ENCODE measurements around the gene CAPN5. TPM values are rescaled to one million over a fixed set of nuclear protein-coding genes. Genes with fewer than 3 reads are reported as not detected.

CAPN5 gene
- total and polyA plus RNA-seq, 2 experiments from 2014 or later, result 10.2 to 32.2 TPM

DNA sequence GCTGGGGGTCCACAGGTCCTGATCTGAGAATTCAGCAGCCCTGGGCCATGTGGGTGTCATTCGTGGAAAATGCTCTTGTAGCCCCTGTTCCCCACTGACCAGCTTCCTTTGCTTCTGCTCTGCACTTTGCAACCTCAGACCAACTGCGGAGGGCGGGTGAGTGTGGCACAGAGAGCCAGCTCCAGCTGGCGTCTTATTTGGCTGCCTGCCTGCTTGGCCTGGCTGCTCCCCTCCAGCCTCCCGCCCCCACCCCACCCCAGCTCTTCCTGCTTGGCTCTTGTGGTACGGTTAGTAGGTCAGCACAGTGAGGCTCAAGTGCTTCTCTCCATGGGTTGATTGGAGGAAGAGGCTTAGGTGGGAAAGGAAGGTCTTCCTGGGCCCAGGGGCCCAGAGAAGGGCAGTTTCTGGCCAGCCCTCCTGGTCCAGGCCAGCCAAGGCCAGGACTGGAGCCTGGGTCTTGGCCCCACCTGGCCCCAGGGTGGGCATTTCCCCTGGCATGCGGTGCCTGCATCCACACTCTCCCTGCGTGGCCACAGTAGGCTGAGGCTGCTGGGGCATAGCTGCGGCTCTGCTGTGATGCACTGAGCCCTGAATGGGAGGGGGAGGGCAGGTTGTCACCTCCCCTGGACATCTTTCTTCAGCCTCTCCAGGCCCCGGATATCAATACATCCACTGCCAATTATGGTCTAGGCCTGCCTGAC lies 87.8 kb downstream of the CAPN5 start:
- Histone ChIP-seq H3K27ac (ENCODE audit: low read depth) (no peak overlapping the region), H3K4me2 (no peak overlapping the region), H3K4me3 (no peak overlapping the region), H3K27me3 (ENCODE audit: insufficient read depth) (no peaks in the 10 kb centered on the region), H3K79me2 (replicated peaks; ENCODE audit: insufficient read depth) (no peaks in the 10 kb centered on the region), H3K9me2 (ENCODE audit: insufficient read depth) (no peaks in the 10 kb centered on the region), H2AFZ (no peak overlapping the region), H4K20me1 (replicated peaks; ENCODE audit: insufficient read depth) (no peaks in the 10 kb centered on the region), H3K4me1 (ENCODE audit: insufficient read depth) (no peaks in the 10 kb centered on the region), H3K36me3 (ENCODE audit: insufficient read depth) (no peaks in the 10 kb centered on the region), H3F3A (replicated peaks; ENCODE audit: low read depth) (no peaks in the 10 kb centered on the region)
- H3K27me3 Mint-ChIP-seq (ENCODE audit: insufficient read depth, low read depth, poor library complexity), result peaks cover 6% of the 10 kb centered on the region
- no peaks in the 10 kb centered on the region for H3K36me3 Mint-ChIP-seq (ENCODE audit: low read depth)
- H3K4me3 Mint-ChIP-seq, result no peak overlapping the region
- H3K27ac Mint-ChIP-seq, result no peak overlapping the region
- ATAC-seq (no peak), DNase-seq (ENCODE audit: low spot score) (no peak)
- peaks cover 5% of the 10 kb centered on the region; the same call in 2 of the 3 replicates for H3K4me1 Mint-ChIP-seq
- H3K9me3 Mint-ChIP-seq, result no peaks in the 10 kb centered on the region
- no peak for TF ChIP-seq EZH2phosphoT487 (IDR thresholded peaks at IDR 0.05; ENCODE audit: unreplicated experiment)

DNA sequence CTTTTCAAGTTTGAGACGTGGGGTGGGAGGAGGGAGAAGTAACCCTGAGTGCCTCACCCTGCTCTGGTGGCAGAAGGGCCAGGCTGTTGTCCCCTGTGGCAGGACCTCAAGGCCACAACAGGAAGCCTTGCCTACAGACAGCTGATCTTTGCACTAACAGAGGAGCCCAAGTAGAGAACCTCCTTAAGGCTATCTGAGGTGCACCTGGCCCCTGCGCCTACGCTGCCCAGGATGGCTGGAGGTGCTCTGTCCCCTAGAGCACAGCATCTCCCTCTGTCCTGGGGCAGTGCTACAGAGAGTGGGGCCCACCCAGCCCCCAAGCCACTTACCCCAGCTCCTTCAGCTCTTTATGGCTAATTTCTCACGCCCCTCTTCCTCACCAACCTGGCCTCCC lies 88.3 kb downstream of the CAPN5 start:
- H3K36me3 Mint-ChIP-seq (ENCODE audit: low read depth), result no peaks in the 10 kb centered on the region
- H3K27me3 Mint-ChIP-seq (ENCODE audit: insufficient read depth, low read depth, poor library complexity), result peaks cover 5% of the 10 kb centered on the region
- Histone ChIP-seq H3K9me2 (ENCODE audit: insufficient read depth) (no peaks in the 10 kb centered on the region), H3F3A (replicated peaks; ENCODE audit: low read depth) (no peaks in the 10 kb centered on the region), H3K36me3 (ENCODE audit: insufficient read depth) (no peaks in the 10 kb centered on the region), H3K79me2 (replicated peaks; ENCODE audit: insufficient read depth) (no peaks in the 10 kb centered on the region), H3K27me3 (ENCODE audit: insufficient read depth) (no peaks in the 10 kb centered on the region), H2AFZ (no peak overlapping the region), H3K4me1 (ENCODE audit: insufficient read depth) (no peaks in the 10 kb centered on the region), H3K27ac (ENCODE audit: low read depth) (no peak overlapping the region), H4K20me1 (replicated peaks; ENCODE audit: insufficient read depth) (no peaks in the 10 kb centered on the region), H3K4me2 (no peak overlapping the region), H3K4me3 (no peak overlapping the region)
- no peak for DNase-seq (ENCODE audit: low spot score)
- H3K9me3 Mint-ChIP-seq, result no peaks in the 10 kb centered on the region
- H3K4me1 Mint-ChIP-seq, result peaks cover 1% of the 10 kb centered on the region; the same call in 2 of the 3 replicates
- H3K4me3 Mint-ChIP-seq, result no peak overlapping the region
- ATAC-seq, result no peak
- TF ChIP-seq POLR2AphosphoS5 (IDR thresholded peaks at IDR 0.05; ENCODE audit: low read depth) (no peak), JUNB (IDR thresholded peaks at IDR 0.05; ENCODE audit: unreplicated experiment) (no peak), ZNF114 (CRISPR knock-in tag; IDR thresholded peaks at IDR 0.05) (no peak), STAT1 (IDR thresholded peaks at IDR 0.05; ENCODE audit: unreplicated experiment) (no peak), CREB1 (CRISPR knock-in tag; IDR thresholded peaks at IDR 0.05; ENCODE audit: low read depth) (no peak)
- no peak overlapping the region for H3K27ac Mint-ChIP-seq

DNA sequence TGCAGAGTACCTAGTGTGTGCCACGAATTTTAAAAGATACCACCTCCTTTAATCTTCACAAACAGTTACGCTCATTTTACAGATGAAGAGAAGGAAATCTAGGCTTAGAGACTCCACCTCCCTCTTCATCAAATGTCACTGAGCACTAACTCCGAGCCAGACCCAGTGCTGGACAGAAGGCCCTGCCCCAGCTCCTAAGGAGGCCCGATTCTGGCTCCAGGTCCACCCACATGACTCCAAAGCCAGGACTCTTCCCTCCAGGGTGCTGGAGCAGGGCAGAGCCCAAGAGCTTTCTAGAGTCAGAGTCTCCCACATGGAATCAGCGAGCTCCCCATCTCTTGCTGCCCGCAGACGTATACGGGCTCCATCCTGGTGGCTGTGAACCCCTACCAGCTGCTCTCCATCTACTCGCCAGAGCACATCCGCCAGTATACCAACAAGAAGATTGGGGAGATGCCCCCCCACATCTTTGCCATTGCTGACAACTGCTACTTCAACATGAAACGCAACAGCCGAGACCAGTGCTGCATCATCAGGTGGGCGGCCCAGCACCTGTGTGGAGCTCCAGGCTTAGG lies 88.9 kb downstream of the CAPN5 start:
- H4K20me1 ChIP-seq (replicated peaks; ENCODE audit: insufficient read depth), result no peaks in the 10 kb centered on the region
- Mint-ChIP-seq H3K27ac (no peak overlapping the region), H3K4me1 (no peaks in the 10 kb centered on the region), H3K9me3 (no peaks in the 10 kb centered on the region), H3K27me3 (ENCODE audit: insufficient read depth, low read depth, poor library complexity) (peaks cover 5% of the 10 kb centered on the region), H3K4me3 (no peak overlapping the region), H3K36me3 (ENCODE audit: low read depth) (no peaks in the 10 kb centered on the region)
- no peaks in the 10 kb centered on the region for H3K36me3 ChIP-seq (ENCODE audit: insufficient read depth)
- no peaks in the 10 kb centered on the region for H3K4me1 ChIP-seq (ENCODE audit: insufficient read depth)
- TF ChIP-seq POLR2AphosphoS5 (IDR thresholded peaks at IDR 0.05; ENCODE audit: low read depth) (no peak), EZH2 (IDR thresholded peaks at IDR 0.05; ENCODE audit: low read depth, unreplicated experiment) (no peak), NANOG (IDR thresholded peaks at IDR 0.05; ENCODE audit: borderline replicate concordance) (no peak), JUNB (IDR thresholded peaks at IDR 0.05; ENCODE audit: unreplicated experiment) (no peak), ZNF114 (CRISPR knock-in tag; IDR thresholded peaks at IDR 0.05) (no peak), ZNF331 (CRISPR knock-in tag; IDR thresholded peaks at IDR 0.05; ENCODE audit: low read depth) (no peak)
- TF ChIP-seq, protein P1, sequence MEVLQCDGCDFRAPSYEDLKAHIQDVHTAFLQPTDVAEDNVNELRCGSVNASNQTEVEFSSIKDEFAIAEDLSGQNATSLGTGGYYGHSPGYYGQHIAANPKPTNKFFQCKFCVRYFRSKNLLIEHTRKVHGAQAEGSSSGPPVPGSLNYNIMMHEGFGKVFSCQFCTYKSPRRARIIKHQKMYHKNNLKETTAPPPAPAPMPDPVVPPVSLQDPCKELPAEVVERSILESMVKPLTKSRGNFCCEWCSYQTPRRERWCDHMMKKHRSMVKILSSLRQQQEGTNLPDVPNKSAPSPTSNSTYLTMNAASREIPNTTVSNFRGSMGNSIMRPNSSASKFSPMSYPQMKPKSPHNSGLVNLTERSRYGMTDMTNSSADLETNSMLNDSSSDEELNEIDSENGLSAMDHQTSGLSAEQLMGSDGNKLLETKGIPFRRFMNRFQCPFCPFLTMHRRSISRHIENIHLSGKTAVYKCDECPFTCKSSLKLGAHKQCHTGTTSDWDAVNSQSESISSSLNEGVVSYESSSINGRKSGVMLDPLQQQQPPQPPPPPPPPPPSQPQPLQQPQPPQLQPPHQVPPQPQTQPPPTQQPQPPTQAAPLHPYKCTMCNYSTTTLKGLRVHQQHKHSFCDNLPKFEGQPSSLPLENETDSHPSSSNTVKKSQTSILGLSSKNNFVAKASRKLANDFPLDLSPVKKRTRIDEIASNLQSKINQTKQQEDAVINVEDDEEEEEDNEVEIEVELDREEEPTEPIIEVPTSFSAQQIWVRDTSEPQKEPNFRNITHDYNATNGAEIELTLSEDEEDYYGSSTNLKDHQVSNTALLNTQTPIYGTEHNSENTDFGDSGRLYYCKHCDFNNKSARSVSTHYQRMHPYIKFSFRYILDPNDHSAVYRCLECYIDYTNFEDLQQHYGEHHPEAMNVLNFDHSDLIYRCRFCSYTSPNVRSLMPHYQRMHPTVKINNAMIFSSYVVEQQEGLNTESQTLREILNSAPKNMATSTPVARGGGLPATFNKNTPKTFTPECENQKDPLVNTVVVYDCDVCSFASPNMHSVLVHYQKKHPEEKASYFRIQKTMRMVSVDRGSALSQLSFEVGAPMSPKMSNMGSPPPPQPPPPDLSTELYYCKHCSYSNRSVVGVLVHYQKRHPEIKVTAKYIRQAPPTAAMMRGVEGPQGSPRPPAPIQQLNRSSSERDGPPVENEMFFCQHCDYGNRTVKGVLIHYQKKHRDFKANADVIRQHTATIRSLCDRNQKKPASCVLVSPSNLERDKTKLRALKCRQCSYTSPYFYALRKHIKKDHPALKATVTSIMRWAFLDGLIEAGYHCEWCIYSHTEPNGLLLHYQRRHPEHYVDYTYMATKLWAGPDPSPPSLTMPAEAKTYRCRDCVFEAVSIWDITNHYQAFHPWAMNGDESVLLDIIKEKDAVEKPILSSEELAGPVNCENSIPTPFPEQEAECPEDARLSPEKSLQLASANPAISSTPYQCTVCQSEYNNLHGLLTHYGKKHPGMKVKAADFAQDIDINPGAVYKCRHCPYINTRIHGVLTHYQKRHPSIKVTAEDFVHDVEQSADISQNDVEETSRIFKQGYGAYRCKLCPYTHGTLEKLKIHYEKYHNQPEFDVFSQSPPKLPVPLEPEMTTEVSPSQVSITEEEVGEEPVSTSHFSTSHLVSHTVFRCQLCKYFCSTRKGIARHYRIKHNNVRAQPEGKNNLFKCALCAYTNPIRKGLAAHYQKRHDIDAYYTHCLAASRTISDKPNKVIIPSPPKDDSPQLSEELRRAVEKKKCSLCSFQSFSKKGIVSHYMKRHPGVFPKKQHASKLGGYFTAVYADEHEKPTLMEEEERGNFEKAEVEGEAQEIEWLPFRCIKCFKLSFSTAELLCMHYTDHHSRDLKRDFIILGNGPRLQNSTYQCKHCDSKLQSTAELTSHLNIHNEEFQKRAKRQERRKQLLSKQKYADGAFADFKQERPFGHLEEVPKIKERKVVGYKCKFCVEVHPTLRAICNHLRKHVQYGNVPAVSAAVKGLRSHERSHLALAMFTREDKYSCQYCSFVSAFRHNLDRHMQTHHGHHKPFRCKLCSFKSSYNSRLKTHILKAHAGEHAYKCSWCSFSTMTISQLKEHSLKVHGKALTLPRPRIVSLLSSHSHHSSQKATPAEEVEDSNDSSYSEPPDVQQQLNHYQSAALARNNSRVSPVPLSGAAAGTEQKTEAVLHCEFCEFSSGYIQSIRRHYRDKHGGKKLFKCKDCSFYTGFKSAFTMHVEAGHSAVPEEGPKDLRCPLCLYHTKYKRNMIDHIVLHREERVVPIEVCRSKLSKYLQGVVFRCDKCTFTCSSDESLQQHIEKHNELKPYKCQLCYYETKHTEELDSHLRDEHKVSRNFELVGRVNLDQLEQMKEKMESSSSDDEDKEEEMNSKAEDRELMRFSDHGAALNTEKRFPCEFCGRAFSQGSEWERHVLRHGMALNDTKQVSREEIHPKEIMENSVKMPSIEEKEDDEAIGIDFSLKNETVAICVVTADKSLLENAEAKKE (CRISPR knock-in tag; IDR thresholded peaks at IDR 0.05), result no peak
- no peak overlapping the region for H2AFZ ChIP-seq
- no peak overlapping the region for H3K27ac ChIP-seq (ENCODE audit: low read depth)
- no peak overlapping the region for H3K4me3 ChIP-seq
- no peak for DNase-seq (ENCODE audit: low spot score)
- H3K9me2 ChIP-seq (ENCODE audit: insufficient read depth), result no peaks in the 10 kb centered on the region
- H3K79me2 ChIP-seq (replicated peaks; ENCODE audit: insufficient read depth), result no peaks in the 10 kb centered on the region
- no peaks in the 10 kb centered on the region for H3F3A ChIP-seq (replicated peaks; ENCODE audit: low read depth)
- no peaks in the 10 kb centered on the region for H3K27me3 ChIP-seq (ENCODE audit: insufficient read depth)
- ATAC-seq, result no peak
- H3K4me2 ChIP-seq, result no peak overlapping the region

Measured in GM23338 (cell line).